Right atrium auricular region (tissue), 2 donors: ENCODE results near the gene SLC39A11. TPM values are rescaled to one million over a fixed set of nuclear protein-coding genes. Genes with fewer than 3 reads are reported as not detected.

Experiments used
- DNase-seq: peaks from one replicate; pipeline ENCODE4 v3.0.0-alpha.2; 2019; ENCODE audit warnings: low spot score
- H3K27ac ChIP-seq, 2 donors: fragments of 200-600 bp; sonication (generic); 1 replicate in 1 of 2; 2 replicates in 1 of 2; pipeline ENCODE4 v1.5.1; 2016 to 2019
- H3K27me3 ChIP-seq, 2 donors: fragments of 200-600 bp; sonication (generic); one replicate each; pipeline versions ENCODE4 v1.5.1 to v1.6.0; 2017 to 2019
- H3K36me3 ChIP-seq: fragments of 200-600 bp; sonication (generic); one replicate; pipeline ENCODE4 v1.5.1; 2016
- H3K4me1 ChIP-seq, 2 donors: fragments of 200-600 bp; sonication (generic); one replicate each; pipeline versions ENCODE4 v1.5.1 to v1.6.0; 2017 to 2019
- H3K4me3 ChIP-seq, 2 donors: fragments of 200-600 bp; sonication (generic); 1 replicate in 1 of 2; 2 replicates in 1 of 2; pipeline ENCODE4 v1.5.1; 2017 to 2019; ENCODE audit warnings: mild to moderate bottlenecking in 1 of 2, moderate library complexity in 1 of 2
- H3K9me3 ChIP-seq, 2 donors: fragments of 200-600 bp; sonication (generic); one replicate each; pipeline ENCODE4 v1.5.1; 2019
- CTCF ChIP-seq, 2 donors: fragments of 200-600 bp; sonication (generic); IDR thresholded peaks; one replicate each; pipeline ENCODE4 v1.5.1; 2019; ENCODE audit warnings: antibody characterized with exemption in 2 of 2
- total RNA-seq, 2 donors: library from RNA; depleted of rRNA; stranded (reverse); fragments of >200 nt; gene quantifications; one replicate each; pipeline ENCODE4 v1.1.0, GENCODE V29; 2016

The SLC39A11 gene
- total RNA-seq, 2 donors from 2014 or later, result 7.4 to 15.5 TPM

DNA sequence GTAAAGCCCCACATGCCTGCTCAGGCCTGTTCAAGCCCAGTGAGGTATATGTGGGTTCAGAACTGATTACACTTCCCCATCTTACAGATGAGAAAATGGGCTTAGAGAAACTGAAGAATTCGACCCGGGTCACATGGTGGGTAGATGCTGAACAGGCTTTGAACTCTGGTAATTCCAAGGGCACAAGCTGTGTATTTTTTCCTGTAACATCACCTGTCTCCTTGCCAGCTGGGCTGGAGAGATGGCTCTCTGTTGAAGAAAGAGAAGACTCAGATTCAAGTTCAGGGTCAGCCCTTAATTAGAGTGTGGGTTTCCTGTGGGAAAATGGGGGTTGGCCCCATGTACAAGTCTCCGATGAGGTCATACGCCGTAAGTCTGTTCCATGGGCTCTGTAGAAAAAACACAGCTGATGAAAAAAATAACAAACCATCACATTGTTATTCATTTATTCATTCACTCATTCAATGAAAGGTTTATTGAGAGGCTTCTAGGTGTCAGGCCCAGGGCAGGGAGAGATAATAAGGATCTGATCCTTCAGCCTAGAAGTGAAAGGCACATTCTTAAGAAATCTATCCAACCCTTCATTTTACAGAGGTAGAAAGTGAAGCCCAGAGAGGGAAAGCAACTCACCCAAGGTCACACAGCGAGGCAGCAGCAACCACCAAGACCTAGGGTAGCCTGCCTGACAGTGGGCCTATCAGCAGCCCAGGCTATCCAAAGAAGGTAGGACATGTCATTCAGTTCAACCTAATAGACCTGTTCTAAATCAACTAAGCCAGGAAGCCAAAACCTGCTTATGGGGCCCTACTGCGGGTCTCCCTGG is 488.9 kb downstream of the SLC39A11 start:
- no peak for TF ChIP-seq CTCF (IDR thresholded peaks at IDR 0.05)
- no peaks in the 10 kb centered on the region for H3K27me3 ChIP-seq
- H3K36me3 ChIP-seq, result no peaks in the 10 kb centered on the region
- no peaks in the 10 kb centered on the region for H3K4me1 ChIP-seq
- no peak overlapping the region for H3K27ac ChIP-seq
- no peak for DNase-seq
- H3K4me3 ChIP-seq, result no peak overlapping the region
- H3K9me3 ChIP-seq, result peaks cover 0 to 15% of the 10 kb centered on the region in 2 donors

DNA sequence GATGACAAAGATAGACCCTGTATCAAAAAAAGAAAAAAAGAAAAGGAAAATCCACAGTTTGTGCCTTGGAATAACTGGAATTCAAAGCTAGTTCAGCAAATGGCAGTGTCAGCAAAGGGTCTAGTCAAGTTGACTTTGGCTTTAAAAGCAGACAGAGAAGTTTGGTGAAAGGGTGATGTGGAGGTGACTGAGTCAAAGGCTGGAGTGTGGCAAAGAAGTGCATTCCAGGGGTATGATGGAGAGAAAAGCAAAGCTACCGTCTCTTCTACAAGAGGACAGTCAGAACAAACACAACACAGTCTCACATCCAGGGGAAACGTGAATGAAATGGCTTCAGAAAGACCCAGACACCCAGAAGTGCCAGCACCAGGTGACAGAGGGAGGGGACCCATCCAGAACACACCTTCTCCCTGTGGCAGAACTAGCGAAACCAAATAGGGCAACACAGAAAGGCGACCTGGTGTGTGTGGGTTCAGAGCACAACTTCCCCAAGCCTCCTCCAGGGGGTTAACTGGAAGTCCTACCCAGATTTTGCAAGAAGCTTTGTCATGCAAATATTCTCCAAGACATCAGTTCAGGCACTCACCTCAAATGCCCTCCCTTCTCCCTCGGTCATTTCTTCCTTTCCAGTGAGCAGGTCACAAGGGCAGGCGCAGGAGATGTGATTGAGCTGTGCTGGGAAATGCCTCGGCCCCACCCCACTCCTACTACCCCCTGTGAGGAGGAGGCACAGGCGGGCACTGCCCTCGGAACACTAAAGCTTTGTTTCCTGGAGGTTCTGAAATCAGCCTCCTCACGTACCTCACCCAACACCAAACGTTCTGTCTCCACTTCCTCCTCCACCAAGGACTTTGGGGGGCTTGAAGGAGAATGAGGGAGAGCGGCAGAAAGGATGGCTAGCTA is 489.7 kb downstream of the SLC39A11 start:
- Histone ChIP-seq H3K9me3 (peaks cover 0 to 7% of the 10 kb centered on the region in 2 donors), H3K27me3 (no peaks in the 10 kb centered on the region), H3K36me3 (no peaks in the 10 kb centered on the region), H3K4me1 (no peaks in the 10 kb centered on the region), H3K27ac (no peak overlapping the region), H3K4me3 (no peak overlapping the region)
- no peak for DNase-seq
- TF ChIP-seq CTCF (IDR thresholded peaks at IDR 0.05), result no peak

- H3K27me3 ChIP-seq, result no peaks in the 10 kb centered on the region
- no peaks in the 10 kb centered on the region for H3K4me1 ChIP-seq
- no peaks in the 10 kb centered on the region for H3K9me3 ChIP-seq
- no peak for TF ChIP-seq CTCF (IDR thresholded peaks at IDR 0.05)
- no peaks in the 10 kb centered on the region for H3K36me3 ChIP-seq
- H3K4me3 ChIP-seq, result no peak overlapping the region
- no peak overlapping the region for H3K27ac ChIP-seq
- DNase-seq, result no peak
Observed at GRCh38 chr17:72600934-72601333, 491.6 kb downstream of the SLC39A11 start.

GRCh38 chr17:72599891-72600290 is 492.6 kb downstream of the SLC39A11 start:
- Histone ChIP-seq H3K4me3 (no peak overlapping the region), H3K36me3 (no peaks in the 10 kb centered on the region), H3K27ac (no peak overlapping the region), H3K9me3 (no peaks in the 10 kb centered on the region), H3K27me3 (no peaks in the 10 kb centered on the region), H3K4me1 (no peaks in the 10 kb centered on the region)
- no peak for DNase-seq
- no peak for TF ChIP-seq CTCF (IDR thresholded peaks at IDR 0.05)

DNA sequence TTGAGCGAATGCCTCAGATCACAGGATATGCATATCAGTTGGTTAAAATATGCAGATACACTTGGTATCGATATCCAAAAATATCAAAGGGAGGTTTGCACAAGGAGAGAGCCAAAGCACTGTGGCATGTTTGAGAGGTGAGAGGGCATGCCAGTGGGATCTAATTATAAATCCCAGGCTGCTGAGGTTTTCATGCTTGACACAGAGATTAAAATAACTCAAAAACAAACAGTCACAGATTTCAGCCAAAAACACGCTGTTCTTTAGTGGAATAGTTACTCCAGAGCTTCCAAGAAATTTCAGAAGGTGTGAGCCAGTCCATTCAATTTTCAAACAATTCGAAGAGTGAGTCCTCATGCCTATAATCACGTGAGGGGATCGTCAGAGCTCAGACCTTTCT is 493.8 kb downstream of the SLC39A11 start:
- no peak for TF ChIP-seq CTCF (IDR thresholded peaks at IDR 0.05)
- H3K4me1 ChIP-seq, result no peaks in the 10 kb centered on the region
- no peaks in the 10 kb centered on the region for H3K36me3 ChIP-seq
- H3K9me3 ChIP-seq, result no peaks in the 10 kb centered on the region
- no peak overlapping the region for H3K27ac ChIP-seq
- H3K4me3 ChIP-seq, result no peak overlapping the region
- H3K27me3 ChIP-seq, result no peaks in the 10 kb centered on the region
- no peak for DNase-seq
